NCI-H345 treated with DMSO at 0.1 percent for 48 hours (cell line): ENCODE data around the gene MRPL58.
"Not testable (repeated sequence)": the region's sequence is repeated elsewhere in the genome, so short reads cannot be mapped to it uniquely, and the experiment has no call there.

Experiments used
- DNase-seq: peaks from one replicate; lab custom pipeline; 2025; ENCODE audit not compliant: unreplicated experiment; lab: John Stamatoyannopoulos, UW

MRPL58 gene

GRCh38 chr17:75012096-75012345, 449 bp upstream of the MRPL58 start:
- no peak for DNase-seq

- no peak for DNase-seq
Observed at GRCh38 chr17:75013092-75013559, 656 bp downstream of the MRPL58 start.

- DNase-seq: no peak
Observed at GRCh38 chr17:75019146-75019545, 6.7 kb downstream of the MRPL58 start.

GRCh38 chr17:75019710-75020109, 7.2 kb downstream of the MRPL58 start:
- DNase-seq: no peak

GRCh38 chr17:75020331-75021110, 8.1 kb downstream of the MRPL58 start:
- no peak for DNase-seq

GRCh38 chr17:75024686-75025397, 12.4 kb downstream of the MRPL58 start:
- no peak for DNase-seq

- DNase-seq: not testable (repeated sequence)
Observed at GRCh38 chr17:75025398-75025734, 12.9 kb downstream of the MRPL58 start.

- not testable (repeated sequence) for DNase-seq
Observed at GRCh38 chr17:75026650-75027049, 14.2 kb downstream of the MRPL58 start.

- no peak for DNase-seq
Observed at GRCh38 chr17:75030161-75030560, 17.7 kb downstream of the MRPL58 start.

- peak; percentile 84 for DNase-seq
Observed at GRCh38 chr17:75031972-75032719, 19.7 kb downstream of the MRPL58 start.

- no peak for DNase-seq
Observed at GRCh38 chr17:75032720-75033280, 20.3 kb downstream of the MRPL58 start.

GRCh38 chr17:75033346-75034235, 21.1 kb downstream of the MRPL58 start:
- peak; percentile 94 for DNase-seq

GRCh38 chr17:75034236-75034908, 21.9 kb downstream of the MRPL58 start:
- peak; percentile 89 for DNase-seq

GRCh38 chr17:75036643-75037268, 24.3 kb downstream of the MRPL58 start:
- no peak for DNase-seq

- no peak for DNase-seq
Observed at GRCh38 chr17:75039238-75039637, 26.8 kb downstream of the MRPL58 start.

- DNase-seq: no peak
Observed at GRCh38 chr17:75041656-75042280, 29.3 kb downstream of the MRPL58 start.

GRCh38 chr17:75043789-75044188, 31.3 kb downstream of the MRPL58 start:
- DNase-seq: not testable (repeated sequence)

GRCh38 chr17:75044716-75045115, 32.2 kb downstream of the MRPL58 start:
- no peak for DNase-seq

GRCh38 chr17:75045946-75046406, 33.5 kb downstream of the MRPL58 start:
- not testable (repeated sequence) for DNase-seq
